ENCODE measurements around the gene PWWP2A.

Gene PWWP2A

GRCh38 chr5:160057256-160057655 lies 62.0 kb downstream of the PWWP2A start:
- TF ChIP-seq CEBPB (IDR thresholded peaks at IDR 0.05) (no peak), TCF12 (IDR thresholded peaks at IDR 0.05; ENCODE audit: low read depth) (no peak), RAD21 (IDR thresholded peaks at IDR 0.05; ENCODE audit: low read depth) (no peak), EGR1 (IDR thresholded peaks at IDR 0.05) (no peak), REST (IDR thresholded peaks at IDR 0.05; ENCODE audit: low read depth) (no peak), CREB1 (IDR thresholded peaks at IDR 0.05; ENCODE audit: low read depth) (no peak), TEAD4 (IDR thresholded peaks at IDR 0.05) (no peak), NFIC (IDR thresholded peaks at IDR 0.05) (no peak), TAF1 (IDR thresholded peaks at IDR 0.05; ENCODE audit: low read depth) (no peak), EP300 (IDR thresholded peaks at IDR 0.05; ENCODE audit: borderline replicate concordance) (no peak), YY1 (IDR thresholded peaks at IDR 0.05; ENCODE audit: low read depth) (no peak), ZBTB7A (IDR thresholded peaks at IDR 0.05; ENCODE audit: low read depth) (no peak), FOXM1 (IDR thresholded peaks at IDR 0.05; ENCODE audit: borderline replicate concordance, low read depth) (no peak), USF1 (IDR thresholded peaks at IDR 0.05) (no peak)

- TF ChIP-seq TAF1 (IDR thresholded peaks at IDR 0.05; ENCODE audit: low read depth) (no peak), EP300 (IDR thresholded peaks at IDR 0.05; ENCODE audit: borderline replicate concordance) (no peak), RAD21 (IDR thresholded peaks at IDR 0.05; ENCODE audit: low read depth) (no peak), CEBPB (IDR thresholded peaks at IDR 0.05) (no peak)
- TF ChIP-seq, protein P1, sequence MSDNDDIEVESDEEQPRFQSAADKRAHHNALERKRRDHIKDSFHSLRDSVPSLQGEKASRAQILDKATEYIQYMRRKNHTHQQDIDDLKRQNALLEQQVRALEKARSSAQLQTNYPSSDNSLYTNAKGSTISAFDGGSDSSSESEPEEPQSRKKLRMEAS (IDR thresholded peaks at IDR 0.05), result no peak
These were observed 64.4 kb downstream of the PWWP2A start for GRCh38 chr5:160054831-160055230.

- no peak for TF ChIP-seq YY1 (IDR thresholded peaks at IDR 0.05; ENCODE audit: low read depth)
- no peak for TF ChIP-seq RAD21 (IDR thresholded peaks at IDR 0.05; ENCODE audit: low read depth)
- TF ChIP-seq EGR1 (IDR thresholded peaks at IDR 0.05), result no peak
- no peak for TF ChIP-seq ZBTB7A (IDR thresholded peaks at IDR 0.05; ENCODE audit: low read depth)
- no peak for TF ChIP-seq CREB1 (IDR thresholded peaks at IDR 0.05; ENCODE audit: low read depth)
- no peak for TF ChIP-seq REST (IDR thresholded peaks at IDR 0.05; ENCODE audit: low read depth)
- TF ChIP-seq, protein P1 (IDR thresholded peaks at IDR 0.05), result no peak
- TF ChIP-seq TCF12 (IDR thresholded peaks at IDR 0.05; ENCODE audit: low read depth), result no peak
- no peak for TF ChIP-seq USF1 (IDR thresholded peaks at IDR 0.05)
- TF ChIP-seq EP300 (IDR thresholded peaks at IDR 0.05; ENCODE audit: borderline replicate concordance), result no peak
- no peak for TF ChIP-seq FOXM1 (IDR thresholded peaks at IDR 0.05; ENCODE audit: borderline replicate concordance, low read depth)
- no peak for TF ChIP-seq TEAD4 (IDR thresholded peaks at IDR 0.05)
- TF ChIP-seq TAF1 (IDR thresholded peaks at IDR 0.05; ENCODE audit: low read depth), result no peak
- no peak for TF ChIP-seq NFIC (IDR thresholded peaks at IDR 0.05)
- no peak for TF ChIP-seq CEBPB (IDR thresholded peaks at IDR 0.05)
These were observed 65.2 kb downstream of the PWWP2A start for GRCh38 chr5:160054047-160054446.

GRCh38 chr5:160049099-160049498 lies 70.2 kb downstream of the PWWP2A start:
- TF ChIP-seq TAF1 (IDR thresholded peaks at IDR 0.05; ENCODE audit: low read depth), result no peak
- no peak for TF ChIP-seq USF1 (IDR thresholded peaks at IDR 0.05)
- TF ChIP-seq YY1 (IDR thresholded peaks at IDR 0.05; ENCODE audit: low read depth), result no peak
- no peak for TF ChIP-seq CEBPB (IDR thresholded peaks at IDR 0.05)
- TF ChIP-seq EGR1 (IDR thresholded peaks at IDR 0.05), result no peak
- TF ChIP-seq CREB1 (IDR thresholded peaks at IDR 0.05; ENCODE audit: low read depth), result no peak
- no peak for TF ChIP-seq FOXM1 (IDR thresholded peaks at IDR 0.05; ENCODE audit: borderline replicate concordance, low read depth)
- TF ChIP-seq NFIC (IDR thresholded peaks at IDR 0.05), result no peak
- TF ChIP-seq RAD21 (IDR thresholded peaks at IDR 0.05; ENCODE audit: low read depth), result no peak

DNA sequence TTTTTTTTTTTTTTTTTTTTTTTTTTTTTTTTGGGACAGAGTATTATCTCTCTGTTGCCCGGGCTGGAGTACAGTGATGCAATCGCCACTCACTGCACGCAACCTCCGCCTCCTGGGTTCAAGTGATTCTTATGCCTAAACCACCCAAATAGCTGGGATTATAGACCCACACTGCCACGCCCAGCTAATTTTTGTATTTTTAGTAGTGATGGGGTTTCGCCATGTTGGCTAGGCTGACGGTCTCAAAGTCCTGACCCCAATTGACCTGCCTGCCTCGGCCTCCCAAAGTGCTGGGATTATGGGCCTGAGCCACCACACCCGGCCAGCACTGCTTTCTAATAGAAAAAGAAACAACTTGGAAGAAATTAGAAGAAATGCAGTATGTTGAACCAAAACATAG lies 71.1 kb downstream of the PWWP2A start:
- TF ChIP-seq ZBTB7A (IDR thresholded peaks at IDR 0.05; ENCODE audit: low read depth) (no peak), TCF12 (IDR thresholded peaks at IDR 0.05; ENCODE audit: low read depth) (no peak), NFIC (IDR thresholded peaks at IDR 0.05) (no peak), REST (IDR thresholded peaks at IDR 0.05; ENCODE audit: low read depth) (no peak), YY1 (IDR thresholded peaks at IDR 0.05; ENCODE audit: low read depth) (no peak)

All from Ishikawa (cell line).